UCSD-AML1 (cell line): Measurements from ENCODE around the gene PCDHB4.
"Not testable (repeated sequence)": the region's sequence is repeated elsewhere in the genome, so short reads cannot be mapped to it uniquely, and the experiment has no call there.

Experiments used
- DNase-seq: peaks from one replicate; lab custom pipeline; 2025; ENCODE audit not compliant: unreplicated experiment; lab: John Stamatoyannopoulos, UW

Gene PCDHB4

GRCh38 chr5:141121563-141121962, at the start of gene PCDHB4:
Gene PCDHB4, plus strand, starts transcription at chr5:141121818. Its CDS starts 181 bp downstream, at chr5:141121999.
- DNase-seq, result no peak

- DNase-seq, result no peak
These were observed 43.8 kb upstream of the PCDHB4 start for GRCh38 chr5:141077826-141078225.

- DNase-seq, result no peak
These were observed 39.4 kb upstream of the PCDHB4 start for GRCh38 chr5:141082228-141082627.

- peak; percentile 8 for DNase-seq
These were observed 37.1 kb upstream of the PCDHB4 start for GRCh38 chr5:141084487-141084989.

- DNase-seq, result peak; percentile 25
These were observed 26.9 kb upstream of the PCDHB4 start, which contains the start of gene PCDHB2 for GRCh38 chr5:141094481-141095262. Gene PCDHB2, plus strand, starts transcription at chr5:141094615. Its CDS starts 176 bp downstream, at chr5:141094791.

- no peak for DNase-seq
These were observed 26.4 kb upstream of the PCDHB4 start for GRCh38 chr5:141095263-141095641.

- DNase-seq, result not testable (repeated sequence)
These were observed 25.4 kb upstream of the PCDHB4 start for GRCh38 chr5:141096181-141096580.

- DNase-seq, result not testable (repeated sequence)
These were observed 25.0 kb upstream of the PCDHB4 start for GRCh38 chr5:141096586-141096985.

- DNase-seq, result peak; percentile 8
These were observed 21.3 kb upstream of the PCDHB4 start, which contains the start of gene PCDHB3 for GRCh38 chr5:141100243-141100805. Gene PCDHB3, plus strand, starts transcription at chr5:141100473. Its CDS starts 177 bp downstream, at chr5:141100650.

GRCh38 chr5:141101059-141101458, 20.6 kb upstream of the PCDHB4 start:
- DNase-seq, result no peak

- DNase-seq, result not testable (repeated sequence)
These were observed 19.5 kb upstream of the PCDHB4 start for GRCh38 chr5:141102070-141102469.

GRCh38 chr5:141102471-141102870, 19.1 kb upstream of the PCDHB4 start:
- DNase-seq, result not testable (repeated sequence)

GRCh38 chr5:141105350-141105749, 16.3 kb upstream of the PCDHB4 start:
- no peak for DNase-seq

GRCh38 chr5:141119250-141119649, 2.4 kb upstream of the PCDHB4 start:
- no peak for DNase-seq

GRCh38 chr5:141121985-141122384, 367 bp downstream of the PCDHB4 start:
- no peak for DNase-seq

GRCh38 chr5:141123396-141124135, 1.9 kb downstream of the PCDHB4 start:
- DNase-seq, result not testable (repeated sequence)

- no peak for DNase-seq
These were observed 5.7 kb downstream of the PCDHB4 start for GRCh38 chr5:141127305-141127704.

GRCh38 chr5:141135030-141135717, 13.6 kb downstream of the PCDHB4 start, which contains the start of gene PCDHB5:
Gene PCDHB5, plus strand, starts transcription at chr5:141135206. Its CDS starts 229 bp downstream, at chr5:141135435.
- DNase-seq, result no peak

GRCh38 chr5:141135718-141136266, 14.2 kb downstream of the PCDHB4 start:
- DNase-seq, result no peak

- DNase-seq, result not testable (repeated sequence)
These were observed 15.7 kb downstream of the PCDHB4 start for GRCh38 chr5:141137346-141137745.
